Stromal cell of bone marrow (primary cell): Measurements from ENCODE around the gene CD68.
"Not testable (repeated sequence)": the region's sequence is repeated elsewhere in the genome, so short reads cannot be mapped to it uniquely, and the experiment has no call there.

Experiments used
- DNase-seq: peaks from one replicate; pipeline ENCODE4 v3.0.0-alpha.2; 2012; ENCODE audit warnings: low read depth

The CD68 gene

DNA sequence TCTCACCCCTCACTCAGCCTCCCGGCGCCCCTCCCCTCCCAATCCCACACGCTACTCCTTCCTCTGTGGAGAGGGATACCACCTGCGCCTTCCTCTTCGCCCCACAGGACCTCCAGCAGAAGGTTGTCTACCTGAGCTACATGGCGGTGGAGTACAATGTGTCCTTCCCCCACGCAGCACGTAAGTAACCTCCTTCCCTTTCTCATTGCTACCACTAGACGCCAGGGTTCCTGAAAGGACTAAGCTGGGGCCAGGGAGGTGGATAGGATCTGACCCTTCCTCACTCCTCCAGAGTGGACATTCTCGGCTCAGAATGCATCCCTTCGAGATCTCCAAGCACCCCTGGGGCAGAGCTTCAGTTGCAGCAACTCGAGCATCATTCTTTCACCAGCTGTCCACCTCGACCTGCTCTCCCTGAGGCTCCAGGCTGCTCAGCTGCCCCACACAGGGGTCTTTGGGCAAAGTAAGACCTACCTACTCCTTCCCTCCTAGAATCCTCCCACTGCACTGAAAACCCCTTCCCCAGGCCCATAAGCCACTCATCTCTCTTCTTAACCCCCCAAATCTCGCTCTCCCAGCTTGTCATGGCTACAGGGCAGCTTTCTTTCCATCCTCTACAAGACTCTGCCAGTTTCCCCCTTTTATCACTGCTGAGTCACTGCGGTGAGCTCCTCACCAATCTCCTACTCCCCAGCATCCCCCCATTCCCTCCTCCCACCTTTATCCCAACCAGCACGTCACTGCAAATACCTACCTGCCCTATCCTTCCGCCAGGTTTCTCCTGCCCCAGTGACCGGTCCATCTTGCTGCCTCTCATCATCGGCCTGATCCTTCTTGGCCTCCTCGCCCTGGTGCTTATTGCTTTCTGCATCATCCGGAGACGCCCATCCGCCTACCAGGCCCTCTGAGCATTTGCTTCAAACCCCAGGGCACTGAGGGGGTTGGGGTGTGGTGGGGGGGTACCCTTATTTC is 1.5 kb downstream of the CD68 start:
- DNase-seq, result no peak

DNA sequence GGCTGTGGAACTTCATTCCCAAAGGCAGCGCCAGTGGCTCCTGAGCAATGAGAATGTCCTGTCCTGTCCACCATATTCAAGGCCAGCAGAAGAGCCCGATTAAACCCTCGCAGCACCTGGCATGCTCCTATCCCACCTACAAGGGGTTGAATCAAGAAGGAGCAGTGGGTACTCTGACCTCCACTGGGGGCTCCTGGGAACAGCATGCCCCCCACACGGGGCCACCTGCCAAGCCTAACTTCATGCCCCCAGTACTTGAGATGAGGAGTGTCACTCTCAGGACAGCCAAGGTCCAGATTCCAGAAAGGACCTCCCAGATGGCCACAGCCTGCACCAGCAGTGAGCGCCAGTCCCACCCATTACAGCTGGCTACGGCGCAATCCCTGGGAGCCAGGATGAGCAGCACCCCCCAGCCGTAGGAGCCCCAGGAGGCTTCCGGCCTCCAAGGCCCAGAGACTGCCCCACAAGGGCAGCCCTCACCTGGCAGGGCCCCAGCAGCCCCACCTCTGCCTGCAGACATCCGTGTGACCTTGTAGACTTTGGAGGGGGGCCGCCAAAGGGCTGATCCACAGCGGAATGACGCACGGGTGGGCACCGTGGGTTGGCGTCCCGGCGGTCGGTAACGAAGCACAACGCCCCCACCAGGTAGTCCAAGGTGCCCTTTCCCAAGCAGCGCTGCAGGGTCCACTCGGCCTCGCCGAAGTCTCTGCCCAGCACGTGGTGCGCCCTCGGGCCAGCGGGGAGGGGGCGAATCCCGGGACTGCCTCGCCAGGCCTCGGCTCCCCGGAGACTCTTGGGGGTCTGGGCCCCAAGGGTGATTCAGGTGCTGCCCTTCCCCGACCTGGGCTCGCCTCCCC is 3.2 kb downstream of the CD68 start:
- no peak for DNase-seq

DNA sequence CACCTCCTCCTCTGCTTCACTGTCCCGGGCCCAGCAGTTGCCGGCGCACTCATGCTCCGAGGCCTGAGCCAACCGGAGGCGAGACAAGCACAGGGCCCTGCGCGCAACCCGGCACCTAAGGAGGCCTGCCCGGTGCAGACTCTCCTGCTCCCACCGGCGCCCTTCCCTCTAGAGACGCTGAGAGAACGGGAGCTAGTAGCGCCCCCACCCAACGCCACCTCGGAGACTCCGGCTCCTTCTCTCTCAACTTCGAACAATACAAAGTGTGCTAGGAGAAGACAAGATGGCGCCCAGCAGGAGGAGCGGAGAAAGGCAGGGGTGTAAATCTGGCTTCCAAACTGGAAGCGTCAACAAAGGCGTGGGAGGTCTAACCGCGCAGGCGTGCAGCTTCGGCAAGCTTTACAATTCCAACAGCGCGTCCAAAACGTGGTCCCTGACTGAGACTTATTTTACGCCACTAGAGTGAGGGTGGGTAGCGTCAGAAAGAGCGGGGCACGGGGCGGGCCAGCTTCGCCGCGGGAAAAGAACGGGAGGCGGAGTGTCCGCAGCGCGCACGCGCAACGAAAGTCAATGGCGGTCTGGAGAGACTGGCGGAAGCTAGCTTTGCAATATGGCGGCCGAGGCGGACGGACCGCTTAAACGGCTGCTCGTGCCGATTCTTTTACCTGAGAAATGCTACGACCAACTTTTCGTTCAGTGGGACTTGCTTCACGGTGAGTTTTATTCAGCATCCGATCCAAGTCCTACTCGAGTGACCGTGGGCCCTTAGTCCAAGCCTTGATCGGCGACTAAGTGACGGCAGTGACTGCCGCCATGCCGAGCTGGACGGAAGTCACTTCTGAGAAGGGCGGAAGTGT is 4.0 kb downstream of the CD68 start, which contains the start of gene MPDU1:
MPDU1 (plus strand) TSS at position 600 of the 857 bp plus-strand sequence; CDS start at position 611, 11 bp downstream.
- DNase-seq, result peak; percentile 95

DNA sequence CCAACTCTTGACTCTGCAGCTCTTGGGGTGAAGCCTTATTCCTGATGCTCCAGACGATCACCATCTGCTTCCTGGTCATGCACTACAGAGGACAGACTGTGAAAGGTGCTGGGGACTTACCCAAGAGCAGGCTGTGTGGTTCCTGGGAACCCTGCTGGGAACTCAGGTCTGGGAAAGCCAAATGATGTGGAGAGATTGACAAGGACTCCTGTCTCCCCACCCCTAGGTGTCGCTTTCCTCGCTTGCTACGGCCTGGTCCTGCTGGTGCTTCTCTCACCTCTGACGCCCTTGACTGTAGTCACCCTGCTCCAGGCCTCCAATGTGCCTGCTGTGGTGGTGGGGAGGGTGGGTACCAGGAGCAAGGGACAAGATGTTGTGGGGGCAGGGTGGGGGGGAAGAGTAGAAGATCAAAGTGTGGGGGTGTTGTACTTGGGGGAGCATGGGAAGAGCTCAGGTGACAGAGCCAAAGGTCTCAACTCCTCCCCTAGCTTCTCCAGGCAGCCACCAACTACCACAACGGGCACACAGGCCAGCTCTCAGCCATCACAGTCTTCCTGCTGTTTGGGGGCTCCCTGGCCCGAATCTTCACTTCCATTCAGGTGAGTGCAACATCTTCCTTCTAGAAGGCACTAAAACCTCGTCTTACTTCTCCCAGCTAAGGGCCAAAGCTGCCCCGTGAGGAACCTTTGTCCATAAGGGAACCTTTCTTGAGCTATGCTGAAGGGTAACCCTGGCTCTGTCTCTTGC is 7.4 kb downstream of the CD68 start:
- DNase-seq, result no peak

- peak; percentile 90 for DNase-seq
Measured at GRCh38 chr17:7587420-7588151, 8.1 kb downstream of the CD68 start.

DNA sequence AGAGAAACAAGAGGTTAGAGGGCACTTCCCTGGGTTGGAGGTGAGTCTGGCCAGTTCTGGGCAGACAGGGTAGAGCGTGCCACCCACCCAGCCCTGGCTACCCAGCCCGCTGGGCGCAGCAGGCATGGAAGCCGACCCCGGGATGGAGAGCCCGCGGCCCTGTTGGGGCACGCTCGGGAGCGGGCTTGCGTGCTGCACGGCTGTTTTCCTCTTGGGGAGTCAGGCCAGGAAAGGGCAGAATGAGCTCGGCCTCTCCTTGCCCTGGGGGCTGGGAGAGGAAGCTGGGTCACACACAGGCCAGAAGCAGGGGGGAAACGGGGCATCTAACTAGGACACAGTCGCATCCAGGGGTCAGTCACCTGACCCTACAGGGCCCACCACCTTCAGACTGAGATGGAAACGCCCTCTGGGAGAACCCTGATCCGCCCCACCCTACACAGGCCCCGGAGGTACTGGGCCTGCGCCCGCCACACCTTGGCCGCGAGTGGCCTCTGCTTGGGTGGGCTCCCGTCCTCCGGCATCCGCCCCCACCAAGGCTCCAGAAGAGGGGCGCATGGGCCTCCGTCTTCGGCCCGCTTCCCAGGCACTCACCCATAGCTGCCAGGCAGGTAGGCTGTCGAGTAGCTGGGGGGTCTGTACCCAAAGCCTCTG is 9.2 kb downstream of the CD68 start:
- no peak for DNase-seq

GRCh38 chr17:7589204-7589868 is 9.9 kb downstream of the CD68 start:
- peak; percentile 65 for DNase-seq

GRCh38 chr17:7589891-7590691 is 10.7 kb downstream of the CD68 start, which contains the start of gene SOX15:
SOX15 (minus strand) TSS chr17:7590094; CDS start chr17:7589676, 418 bp downstream.
- DNase-seq, result no peak

GRCh38 chr17:7590743-7591142 is 11.3 kb downstream of the CD68 start:
- no peak for DNase-seq

- no peak for DNase-seq
Measured at GRCh38 chr17:7591596-7591995, 12.2 kb downstream of the CD68 start.

GRCh38 chr17:7592422-7593021 is 13.1 kb downstream of the CD68 start:
- no peak for DNase-seq

GRCh38 chr17:7593296-7593695 is 13.9 kb downstream of the CD68 start:
- DNase-seq, result no peak

DNA sequence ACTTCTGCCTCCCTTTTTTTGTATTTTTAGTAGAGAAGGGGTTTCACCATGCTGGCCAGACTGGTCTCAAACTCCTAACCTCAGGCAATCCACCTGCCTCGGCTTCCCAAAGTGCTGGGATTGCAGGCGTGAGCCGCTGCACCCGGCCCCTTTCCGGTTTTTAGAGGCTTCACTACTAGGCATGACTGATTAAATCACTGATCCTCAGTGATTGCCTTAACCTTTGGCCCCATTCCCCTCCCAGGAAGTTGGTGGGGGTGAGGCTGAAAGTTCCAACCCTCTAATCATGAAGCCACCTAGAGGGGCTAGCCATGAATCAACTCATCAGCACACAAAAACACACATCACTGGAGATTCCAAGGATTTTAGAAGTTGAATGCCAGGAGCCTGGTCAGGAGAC is 18.1 kb downstream of the CD68 start:
- DNase-seq, result not testable (repeated sequence)

GRCh38 chr17:7606280-7606679 is 26.8 kb downstream of the CD68 start:
- no peak for DNase-seq

DNA sequence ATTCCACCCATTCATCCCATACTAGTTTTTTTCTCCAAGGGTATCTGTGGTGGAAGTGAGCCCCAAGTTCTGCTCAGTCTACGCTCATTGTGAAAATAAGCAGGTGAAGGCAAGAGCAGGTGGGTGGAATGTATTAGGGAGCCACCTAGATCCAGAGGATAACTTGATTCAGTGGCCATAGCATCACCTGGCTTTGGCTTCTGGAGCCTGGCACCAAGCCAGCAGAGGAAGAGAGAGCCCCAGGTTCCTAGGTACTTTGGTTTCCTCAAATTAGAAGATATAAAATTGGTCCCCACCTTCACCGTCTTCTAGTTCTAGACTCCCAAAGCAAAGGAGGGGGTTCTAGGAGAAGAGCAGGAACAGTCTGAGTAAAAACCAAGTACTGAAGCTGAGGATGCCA is 31.2 kb downstream of the CD68 start:
- no peak for DNase-seq

- no peak for DNase-seq
Measured at GRCh38 chr17:7611635-7612293, 32.3 kb downstream of the CD68 start.

DNA sequence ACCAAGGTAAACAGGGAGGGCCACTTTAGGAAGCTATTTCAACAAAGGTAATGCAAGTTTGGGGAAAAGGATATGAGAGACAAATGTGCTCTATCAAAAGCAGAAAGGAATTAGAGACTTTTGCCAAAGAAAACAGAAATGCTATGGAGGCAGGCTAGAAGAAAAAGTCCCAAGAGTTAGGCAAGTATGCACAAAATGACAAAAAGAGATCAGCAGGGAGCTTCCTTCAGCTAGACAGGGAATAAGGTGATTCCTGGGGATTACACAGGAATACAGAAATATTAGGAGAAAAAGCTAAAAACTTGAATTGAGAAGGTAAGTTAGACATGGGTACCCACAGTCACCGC is 32.8 kb downstream of the CD68 start:
- no peak for DNase-seq
